KOPT-K1 (cell line): ENCODE data around the gene EDN3.
"Not testable (repeated sequence)": the region's sequence is repeated elsewhere in the genome, so short reads cannot be mapped to it uniquely, and the experiment has no call there.

ENCODE experiments used
- H3K27ac ChIP-seq: fragments of 200-600 bp; sonication (generic); 2 replicates; pipeline ENCODE4 v1.5.1; 2016; ENCODE audit warnings: antibody characterized with exemption, mild to moderate bottlenecking, low read depth, low read length; ENCODE audit not compliant: poor library complexity, severe bottlenecking
- H3K36me3 ChIP-seq: fragments of 200-600 bp; sonication (generic); 2 replicates; pipeline ENCODE4 v1.5.1; 2017; ENCODE audit warnings: antibody characterized with exemption, mild to moderate bottlenecking, low read length, moderate library complexity; ENCODE audit not compliant: insufficient read depth
- H3K9me3 ChIP-seq: fragments of 200-600 bp; sonication (generic); 2 replicates; pipeline ENCODE4 v1.5.1; 2017; ENCODE audit warnings: antibody characterized with exemption, low read length, mild to moderate bottlenecking; ENCODE audit not compliant: insufficient read depth, poor library complexity, severe bottlenecking

EDN3 gene

DNA sequence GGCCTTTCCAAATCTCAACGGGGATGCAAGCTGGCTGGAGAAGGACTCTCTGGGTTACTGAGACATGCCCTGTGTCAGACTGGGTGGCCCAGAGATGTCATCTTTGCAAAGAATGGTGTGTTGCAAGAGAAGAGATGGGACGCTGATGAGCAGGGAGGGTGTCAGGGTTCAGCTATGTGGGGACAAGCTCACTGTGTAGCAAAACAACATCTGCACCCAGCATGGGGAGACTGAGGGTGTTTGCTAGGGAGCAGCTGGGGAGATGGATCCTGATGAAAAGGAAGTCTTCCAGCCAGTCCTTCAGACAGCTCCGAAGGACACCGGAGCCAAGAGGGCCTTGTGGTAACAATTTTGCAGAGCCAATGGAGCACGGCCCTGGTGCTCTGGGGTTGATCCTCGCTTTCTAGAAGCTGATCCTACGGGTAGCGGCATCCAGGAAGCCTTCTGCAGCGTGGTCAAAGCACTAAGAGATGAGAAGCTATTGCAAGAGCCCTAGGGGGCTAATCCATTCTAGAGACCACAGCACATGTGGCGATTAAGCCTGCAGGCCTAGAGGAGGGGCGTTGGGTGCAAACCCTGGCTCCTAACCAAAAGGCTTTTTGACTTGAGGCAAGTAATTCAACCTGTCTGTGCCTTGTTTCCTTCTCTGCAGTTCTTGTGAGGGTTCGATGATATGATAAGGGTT is 39.9 kb downstream of the EDN3 start:
- no peak overlapping the region for H3K27ac ChIP-seq
- H3K36me3 ChIP-seq = no peaks in the 10 kb centered on the region
- H3K9me3 ChIP-seq = peaks cover 6% of the 10 kb centered on the region

DNA sequence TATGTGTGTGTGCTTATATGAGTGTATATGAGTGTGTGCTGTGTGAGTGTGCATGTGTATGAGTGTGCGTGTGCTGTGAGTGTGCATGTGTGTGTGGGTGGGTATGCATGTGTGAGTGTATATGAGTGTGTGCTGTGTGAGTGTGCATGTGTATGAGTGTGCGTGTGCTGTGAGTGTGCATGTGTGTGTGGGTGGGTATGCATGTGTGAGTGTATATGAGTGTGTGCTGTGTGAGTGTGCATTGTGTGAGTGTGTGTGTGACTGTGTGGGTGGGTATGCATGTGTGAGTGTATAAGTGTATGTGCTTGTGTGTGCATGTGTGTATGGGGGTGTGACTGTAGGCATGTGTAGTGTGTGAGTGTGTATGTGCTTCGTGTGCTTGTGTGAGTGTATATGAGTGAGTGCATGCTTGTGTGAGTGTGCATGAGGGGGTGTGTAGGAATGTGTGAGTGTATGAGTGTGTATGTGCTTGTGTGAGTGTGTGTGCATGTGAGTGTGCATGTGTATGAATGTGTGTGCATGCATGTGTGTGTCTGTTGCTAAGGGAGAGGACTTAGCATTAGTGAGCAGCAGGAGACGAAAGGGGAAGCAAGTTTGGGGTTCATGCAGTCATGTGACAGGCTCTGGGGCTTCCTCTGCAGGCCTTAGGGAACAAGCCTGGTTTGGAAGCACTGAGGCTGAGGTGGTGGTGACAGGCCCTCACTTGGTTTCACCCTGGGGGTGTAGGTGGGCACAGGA is 41.0 kb downstream of the EDN3 start:
- not testable (repeated sequence) for H3K27ac ChIP-seq, H3K36me3 ChIP-seq, H3K9me3 ChIP-seq

DNA sequence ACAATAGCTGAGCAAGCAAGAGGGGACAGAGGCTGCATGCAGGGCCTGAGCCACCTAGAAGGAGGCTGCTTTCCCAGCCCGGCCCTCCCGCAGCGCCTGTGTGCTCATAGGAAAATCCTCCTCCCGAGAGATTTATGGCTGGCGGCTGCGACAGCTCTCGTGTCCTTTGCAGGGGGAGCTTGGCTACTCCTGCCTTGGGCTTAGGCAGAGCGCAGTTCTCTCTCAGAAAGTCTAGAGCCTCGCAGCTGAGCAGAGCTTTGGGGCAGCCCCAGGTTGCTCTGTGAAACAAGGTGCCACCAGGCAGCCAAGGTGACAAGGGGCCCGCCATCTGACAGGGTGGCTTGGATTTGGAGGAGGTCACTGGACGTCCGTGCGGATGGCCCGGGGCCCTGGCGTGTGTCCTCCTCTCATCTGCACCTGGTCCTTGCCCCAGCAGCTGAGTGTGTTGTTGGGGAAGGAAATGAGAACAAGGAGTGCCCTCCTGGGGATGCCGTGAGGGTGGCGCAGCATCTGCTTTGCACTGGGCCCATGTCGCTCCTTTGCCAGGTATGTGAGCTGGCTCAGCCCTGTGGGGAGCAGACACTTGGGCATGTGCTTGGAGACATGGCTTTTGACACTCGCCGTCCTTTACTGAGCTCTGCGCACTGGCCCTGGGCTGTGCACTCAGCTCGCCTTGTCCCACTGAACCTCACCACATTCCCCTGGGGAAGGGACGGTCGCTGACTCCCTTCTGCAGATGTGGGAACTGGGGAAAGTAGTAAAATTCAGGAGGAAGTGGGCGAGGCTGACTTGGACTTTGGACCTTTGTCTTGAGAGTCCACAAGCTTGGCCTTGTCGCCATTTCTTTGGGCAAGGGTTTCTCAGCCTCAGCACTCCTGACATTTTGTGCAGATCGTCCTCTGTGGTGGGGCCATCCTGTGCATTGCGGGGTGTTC is 41.9 kb downstream of the EDN3 start:
- Histone ChIP-seq H3K36me3 (no peaks in the 10 kb centered on the region), H3K9me3 (peaks cover 6% of the 10 kb centered on the region), H3K27ac (no peak overlapping the region)

DNA sequence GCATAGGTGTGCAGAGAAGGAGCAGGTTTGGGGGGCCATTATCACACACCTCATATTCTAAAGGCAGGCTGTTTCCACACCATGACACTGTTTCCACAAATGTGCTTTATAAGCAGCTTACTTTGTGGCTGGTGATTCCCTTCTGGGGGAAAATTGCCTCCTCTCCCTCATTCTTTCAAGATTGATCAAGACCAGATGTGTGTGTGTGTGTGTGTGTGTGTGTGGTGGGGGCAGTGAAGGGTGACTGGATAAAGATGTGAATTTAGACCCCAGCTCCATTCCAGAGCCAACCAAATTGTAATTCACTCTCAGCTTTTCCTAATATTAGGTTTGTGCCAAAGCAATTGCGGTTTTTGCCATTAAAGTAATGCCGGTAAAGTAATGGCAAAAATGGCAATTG is 45.6 kb downstream of the EDN3 start:
- H3K9me3 ChIP-seq = peaks cover 6% of the 10 kb centered on the region
- no peaks in the 10 kb centered on the region for H3K36me3 ChIP-seq
- no peak overlapping the region for H3K27ac ChIP-seq

DNA sequence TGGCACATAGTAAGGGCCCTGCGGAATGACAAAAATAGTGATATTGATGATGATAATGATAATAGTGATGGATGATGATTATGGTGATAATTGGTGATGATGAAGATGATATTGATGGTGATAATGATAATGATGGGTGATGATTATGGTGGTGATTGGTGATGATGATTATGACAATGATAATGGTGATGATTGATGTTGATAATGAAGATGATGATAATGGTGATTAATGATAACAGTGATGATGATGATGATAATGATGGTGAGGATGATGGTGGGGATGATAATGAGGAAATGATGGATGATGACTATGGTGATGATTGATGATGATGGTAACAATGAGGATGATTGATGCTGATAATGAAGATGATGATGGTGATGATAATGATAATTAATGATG is 48.9 kb downstream of the EDN3 start:
- Histone ChIP-seq H3K27ac (no peak overlapping the region), H3K9me3 (peaks cover 3% of the 10 kb centered on the region), H3K36me3 (no peaks in the 10 kb centered on the region)

DNA sequence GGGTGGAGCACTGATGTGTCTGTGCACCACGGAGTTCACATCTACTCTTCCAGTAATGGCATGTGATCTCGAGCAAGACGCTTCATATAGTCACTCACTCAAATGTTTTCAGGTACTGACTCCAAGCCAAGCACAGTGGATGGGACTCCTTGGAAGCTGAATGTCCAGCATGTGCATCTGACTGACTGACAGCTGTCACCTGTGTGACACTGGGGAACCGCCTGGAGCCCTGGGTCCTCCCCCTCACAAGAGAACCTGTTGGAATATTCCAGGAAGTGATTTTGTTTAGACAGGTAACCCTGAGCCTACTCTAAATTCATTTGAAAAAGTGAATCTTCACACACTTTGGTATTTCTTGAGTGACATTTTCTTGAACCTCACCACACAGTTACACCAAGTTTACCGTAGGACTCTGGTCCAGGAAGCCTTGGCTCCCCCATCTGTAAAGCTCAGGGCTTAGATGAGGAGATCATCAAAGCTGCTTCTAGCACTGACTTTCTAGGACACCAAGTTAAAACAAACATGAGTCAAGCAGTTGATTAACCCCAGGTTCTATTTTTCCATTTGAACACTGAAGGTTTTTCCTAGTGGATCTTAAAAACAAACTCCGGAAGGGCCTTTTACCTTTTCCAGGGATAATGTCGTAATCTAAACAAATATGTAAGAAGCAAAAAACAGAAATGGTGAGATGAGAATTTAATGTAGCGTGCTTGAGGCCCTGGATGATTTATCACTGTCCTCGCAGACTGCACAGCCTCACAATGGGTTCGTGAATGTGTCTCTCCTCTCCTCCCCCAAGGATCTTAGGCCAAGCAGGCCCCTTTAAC is 50.1 kb downstream of the EDN3 start:
- H3K9me3 ChIP-seq = no peaks in the 10 kb centered on the region
- no peaks in the 10 kb centered on the region for H3K36me3 ChIP-seq
- no peak overlapping the region for H3K27ac ChIP-seq

DNA sequence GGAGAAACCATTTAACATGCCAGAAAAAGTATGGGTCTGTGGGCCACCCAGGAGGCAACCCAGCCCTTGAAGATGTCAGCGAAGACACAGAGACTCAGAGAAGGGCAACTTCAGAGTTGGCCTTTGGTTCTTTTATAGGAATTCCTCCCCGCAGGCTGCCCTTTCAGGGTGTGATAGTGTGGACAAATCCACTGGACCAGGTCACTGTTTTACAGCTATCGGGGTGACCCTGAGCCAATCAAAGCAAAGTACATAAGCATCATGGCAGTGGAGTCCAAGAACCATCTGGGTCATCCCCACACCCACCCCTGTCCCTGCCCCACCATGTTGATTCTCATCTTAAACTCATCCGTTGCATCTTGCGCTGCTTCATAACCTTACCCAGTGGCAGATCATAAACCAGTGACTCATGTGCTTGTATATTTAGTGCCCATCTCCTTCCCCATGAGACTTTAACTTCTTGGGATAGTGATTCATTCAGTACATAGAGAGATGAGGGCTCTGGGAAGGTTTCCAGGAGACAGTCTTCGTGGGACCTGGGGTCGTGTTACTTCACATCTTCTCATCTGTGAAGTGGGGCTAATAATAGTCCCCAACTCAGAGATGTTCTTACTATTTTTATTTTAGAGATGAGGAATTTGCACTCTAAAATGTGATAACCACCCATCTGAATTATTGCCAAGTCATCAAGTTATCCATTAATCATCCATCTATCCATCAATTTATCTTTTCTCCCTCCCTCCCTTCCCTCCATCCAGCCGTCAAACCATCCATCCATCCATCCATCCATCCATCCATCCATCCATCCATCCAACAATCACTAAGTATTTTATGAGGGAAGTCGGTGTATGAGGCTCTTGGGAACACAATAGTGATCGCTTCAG is 51.0 kb downstream of the EDN3 start:
- H3K27ac ChIP-seq = no peak overlapping the region
- H3K36me3 ChIP-seq = no peaks in the 10 kb centered on the region
- H3K9me3 ChIP-seq = no peaks in the 10 kb centered on the region

DNA sequence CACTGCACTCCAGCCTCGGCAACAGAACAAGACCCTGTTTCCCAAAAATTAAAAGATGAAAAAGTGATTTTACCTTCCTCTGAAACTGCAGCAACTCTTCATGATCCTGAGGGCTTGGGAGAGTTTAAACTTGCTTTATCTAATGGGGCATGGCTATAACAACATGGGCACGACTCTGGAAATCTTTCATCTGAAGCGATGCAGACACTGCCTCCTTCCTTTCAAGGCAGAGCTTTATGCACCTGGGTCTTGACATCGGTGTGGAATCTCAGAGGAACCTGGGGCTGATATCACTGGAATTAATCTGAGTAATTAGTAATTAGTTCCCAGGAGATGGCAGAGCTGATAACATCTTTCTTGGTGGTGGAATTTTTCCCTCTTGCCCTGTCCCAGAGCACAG is 52.1 kb downstream of the EDN3 start:
- H3K36me3 ChIP-seq = no peaks in the 10 kb centered on the region
- no peaks in the 10 kb centered on the region for H3K9me3 ChIP-seq
- H3K27ac ChIP-seq = no peak overlapping the region

DNA sequence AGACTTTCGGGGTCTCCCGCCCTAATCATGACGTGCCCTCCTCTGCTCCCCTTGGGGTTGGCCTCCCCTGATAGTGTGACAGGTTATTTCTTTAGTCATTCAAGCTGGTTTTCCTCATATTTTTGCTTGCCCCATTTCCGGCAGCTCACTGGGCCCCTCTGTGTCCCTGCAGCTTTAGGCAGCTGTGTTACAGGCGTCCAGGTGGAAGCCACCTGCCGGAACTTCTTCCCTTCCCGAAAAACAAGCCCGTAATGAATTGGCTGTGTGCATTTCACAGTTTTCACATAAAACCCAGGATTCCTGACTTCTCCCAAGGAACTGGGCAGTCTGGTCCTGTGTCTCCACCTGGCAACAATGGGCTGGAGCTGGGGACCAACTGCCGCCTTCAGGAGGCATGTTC is 52.6 kb downstream of the EDN3 start:
- Histone ChIP-seq H3K9me3 (no peaks in the 10 kb centered on the region), H3K36me3 (no peaks in the 10 kb centered on the region), H3K27ac (no peak overlapping the region)

DNA sequence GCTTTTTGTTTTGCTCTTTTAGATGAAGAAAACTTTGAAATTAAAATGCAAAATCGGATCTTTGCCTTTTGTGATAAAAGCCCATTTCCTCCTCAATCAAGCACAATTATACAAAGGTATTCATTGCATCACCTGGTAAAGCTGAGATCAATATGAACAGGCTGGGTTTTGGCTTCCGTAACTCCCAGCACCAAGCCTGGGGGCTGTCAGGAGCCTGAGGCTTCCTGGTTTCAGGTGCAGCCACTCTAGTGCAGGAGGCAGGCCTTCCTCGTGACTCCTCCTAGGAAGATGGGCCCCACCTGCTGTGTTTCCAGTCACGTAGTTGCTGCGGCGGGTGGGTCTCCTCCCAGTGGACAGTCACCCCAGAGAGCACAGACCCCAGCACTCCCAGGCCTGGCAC is 54.0 kb downstream of the EDN3 start:
- Histone ChIP-seq H3K9me3 (no peaks in the 10 kb centered on the region), H3K27ac (no peak overlapping the region)

DNA sequence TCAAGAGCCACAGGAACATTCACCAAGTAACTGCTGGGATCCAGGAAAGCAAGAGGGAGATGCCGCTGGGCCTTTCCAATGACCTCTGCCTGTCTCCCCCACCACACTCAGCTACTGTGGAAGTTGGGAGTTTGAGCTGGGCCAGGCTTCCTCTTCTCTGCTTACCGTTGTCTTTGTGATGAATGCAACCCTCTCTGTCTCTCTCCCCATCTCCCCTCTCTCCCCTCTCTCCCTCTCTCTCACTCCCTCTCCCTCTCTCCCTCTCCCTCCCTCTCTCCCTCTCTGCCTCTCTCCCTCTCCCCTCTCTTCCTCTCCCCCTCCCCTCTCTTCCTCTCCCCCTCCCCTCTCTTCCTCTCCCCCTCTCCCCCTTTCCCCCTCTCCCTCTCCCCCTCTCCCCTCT is 54.8 kb downstream of the EDN3 start:
- Histone ChIP-seq H3K36me3 (no peaks in the 10 kb centered on the region), H3K27ac (no peak overlapping the region), H3K9me3 (no peaks in the 10 kb centered on the region)

More for the DNA sequence above, 54.0 kb downstream of the EDN3 start:
- no peaks in the 10 kb centered on the region for H3K36me3 ChIP-seq

DNA sequence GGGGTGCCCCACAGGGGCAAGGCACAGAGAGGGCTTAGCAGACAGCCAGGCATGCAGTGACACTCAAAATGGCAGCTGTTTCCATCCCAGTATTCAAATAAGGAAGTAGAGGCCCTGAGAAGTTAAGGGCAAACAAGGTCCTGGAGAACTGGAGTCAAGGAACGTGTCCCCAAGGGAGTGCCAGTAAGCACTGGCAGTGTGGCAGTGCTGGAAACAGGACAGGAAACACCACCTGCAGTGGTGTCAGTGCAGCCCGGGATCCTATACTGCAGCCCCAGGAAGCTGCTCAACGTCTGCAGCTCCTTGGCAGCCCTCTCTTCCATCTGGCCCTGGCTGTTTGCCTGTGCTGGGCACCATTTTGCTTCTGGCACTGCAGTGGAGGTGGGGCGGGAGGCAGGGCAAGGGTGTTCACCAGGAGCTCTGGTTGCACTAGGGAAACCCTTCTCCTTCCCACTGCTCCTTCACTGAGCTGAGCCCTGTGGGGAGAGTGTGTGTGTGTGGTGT is 56.3 kb downstream of the EDN3 start:
- Histone ChIP-seq H3K27ac (no peak overlapping the region), H3K9me3 (no peaks in the 10 kb centered on the region), H3K36me3 (no peaks in the 10 kb centered on the region)

DNA sequence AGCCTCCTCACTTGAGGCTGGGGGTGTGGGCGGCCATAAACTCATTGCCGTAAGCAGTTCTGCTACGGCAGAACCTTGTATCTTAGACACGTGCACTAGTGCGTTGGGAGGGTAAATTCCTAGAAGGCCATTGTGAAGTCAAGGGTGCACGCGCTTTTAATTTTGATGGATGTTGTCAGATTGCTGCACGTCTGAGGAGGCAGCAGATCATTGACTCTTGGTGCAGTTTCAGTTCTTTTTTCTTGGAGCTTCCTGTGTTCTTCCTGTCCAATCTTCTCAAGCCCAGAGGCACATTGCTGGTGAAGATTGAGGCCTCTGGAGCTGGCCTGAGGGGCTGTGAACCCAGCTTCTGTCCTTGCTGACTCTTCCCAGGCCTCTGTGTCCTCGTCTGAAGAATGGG is 58.4 kb downstream of the EDN3 start:
- not testable (repeated sequence) for H3K27ac ChIP-seq, H3K36me3 ChIP-seq, H3K9me3 ChIP-seq
